ENCODE measurements around the gene MMP24. TPM values are rescaled to one million over a fixed set of nuclear protein-coding genes. Genes with fewer than 3 reads are reported as not detected.

Gene MMP24
- total and polyA plus RNA-seq, 7 experiments from 2014 or later: 0.07 to 0.08 TPM; not detected in 5

DNA sequence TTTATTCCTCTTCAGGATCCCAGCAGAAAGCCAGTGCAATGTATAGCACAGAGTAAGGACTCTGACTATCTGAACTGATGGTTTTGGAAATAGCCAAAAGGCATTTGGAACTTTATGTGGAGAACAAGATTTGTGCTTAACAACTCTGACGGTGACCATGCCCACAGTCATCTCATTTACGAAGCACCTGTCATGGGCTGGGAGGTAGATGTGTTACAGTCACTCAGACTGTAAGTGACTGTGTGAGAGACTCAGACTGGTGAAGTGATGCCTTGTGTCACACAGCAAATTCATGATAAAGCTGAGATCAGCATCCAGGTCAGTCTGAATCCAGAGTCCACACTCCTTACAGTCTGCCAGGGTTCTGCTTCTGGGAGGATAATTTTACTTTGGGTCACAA, 89.6 kb downstream of the MMP24 start:
- Histone ChIP-seq H3K4me1 (ENCODE audit: control insufficient read depth in 2 of 2, insufficient read depth in 2 of 2, low read length in 2 of 2) (peaks cover 0 to 5% of the 10 kb centered on the region in 2 donors), H3K27ac (ENCODE audit: low read depth, low read length) (no peak overlapping the region), H3K36me3 (ENCODE audit: control insufficient read depth in 2 of 3, insufficient read depth in 3 of 3, low read length in 3 of 3) (peaks cover 0 to 5% (median 0%) of the 10 kb centered on the region in 3 experiments), H3K27me3 (ENCODE audit: control insufficient read depth in 2 of 2, insufficient read depth in 2 of 2, low read length in 2 of 2) (no peaks in the 10 kb centered on the region), H3K4me3 (ENCODE audit: low read length) (no peak overlapping the region), H3K9me3 (ENCODE audit: control insufficient read depth in 2 of 3, low read length in 3 of 3) (no peaks in the 10 kb centered on the region)
- Mint-ChIP-seq H3K9me3 (no peaks in the 10 kb centered on the region), H3K27ac (peak overlapping the region in 2 of 9 donors; percentile 19 to 67), H3K27me3 (no peaks in the 10 kb centered on the region), H3K36me3 (peaks cover 0 to 18% (median 15%) of the 10 kb centered on the region in 5 donors), H3K4me1 (peaks cover 9 to 60% (median 13%) of the 10 kb centered on the region in 7 donors), H3K4me3 (no peak overlapping the region)
- ATAC-seq (no peak), DNase-seq (no peak)
- intact Hi-C loops (cut with micrococcal nuclease): no loop called here
- ChIA-PET POLR2A (interaction anchor here (0.7 kb wide), 1 partner anchor 26 kb away, joined by 3 read pairs; no protein-coding TSS in a partner anchor), CTCF (no interaction called here)

DNA sequence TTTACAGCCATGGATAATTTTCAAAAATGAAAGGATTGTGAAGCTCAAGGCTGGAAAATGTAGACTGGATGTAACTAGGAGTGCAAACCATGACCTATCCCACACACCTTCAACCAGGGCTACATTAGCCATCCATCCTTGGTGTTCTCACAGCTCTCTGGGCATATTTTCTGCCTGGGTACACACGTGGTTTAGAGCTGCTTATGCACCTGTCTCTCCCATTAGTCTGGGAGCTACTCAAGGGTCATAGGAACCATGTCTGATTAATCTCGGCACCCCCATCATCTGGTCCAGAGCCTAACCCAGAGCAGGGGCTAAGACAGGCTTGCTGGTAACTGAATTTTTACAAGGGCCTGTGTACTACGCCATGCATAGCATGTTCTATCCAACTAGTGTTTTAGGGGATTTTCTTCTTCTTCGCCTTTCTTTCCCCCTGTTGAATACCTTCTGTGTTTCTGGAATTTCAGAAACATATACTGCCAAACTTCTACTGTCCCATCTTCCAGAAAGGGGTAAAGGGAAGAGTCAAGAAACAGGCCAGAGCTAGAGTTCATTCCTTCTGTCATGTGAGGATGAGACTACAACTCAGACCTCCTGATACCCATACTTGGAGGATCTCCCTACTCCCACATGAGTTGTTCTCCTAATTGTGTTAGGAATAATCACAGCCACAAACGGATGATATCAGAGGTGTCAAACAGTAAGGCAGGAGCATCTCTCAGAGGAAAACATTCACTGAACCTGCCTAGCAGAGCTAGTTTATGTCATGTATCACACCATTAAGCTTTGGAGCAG, 91.1 kb downstream of the MMP24 start:
- CTCF ChIA-PET: interaction anchor here (0.8 to 1.8 kb wide), 2 partner anchors 10 to 14 kb away, joined by 3 to 7 read pairs; no protein-coding TSS in a partner anchor
- no peak for ATAC-seq
- POLR2A ChIA-PET: no interaction called here
- Mint-ChIP-seq H3K4me3 (peak overlapping the region in 1 of 10 donors; percentile 12), H3K4me1 (peaks cover 8 to 46% (median 13%) of the 10 kb centered on the region in 7 donors), H3K9me3 (no peaks in the 10 kb centered on the region), H3K36me3 (peaks cover 0 to 15% (median 8%) of the 10 kb centered on the region in 5 donors), H3K27me3 (no peaks in the 10 kb centered on the region), H3K27ac (peak overlapping the region in 5 of 9 donors; percentile 7 to 82 (median 34))
- H3K36me3 ChIP-seq (ENCODE audit: control insufficient read depth in 2 of 3, insufficient read depth in 3 of 3, low read length in 3 of 3): peaks cover 0 to 5% (median 0%) of the 10 kb centered on the region in 3 experiments
- H3K4me1 ChIP-seq (ENCODE audit: control insufficient read depth in 2 of 2, insufficient read depth in 2 of 2, low read length in 2 of 2): peaks cover 0 to 5% of the 10 kb centered on the region in 2 donors
- H3K9me3 ChIP-seq (ENCODE audit: control insufficient read depth in 2 of 3, low read length in 3 of 3): no peaks in the 10 kb centered on the region
- intact Hi-C loops (cut with micrococcal nuclease): no loop called here
- H3K4me3 ChIP-seq (ENCODE audit: low read length): no peak overlapping the region
- H3K27me3 ChIP-seq (ENCODE audit: control insufficient read depth in 2 of 2, insufficient read depth in 2 of 2, low read length in 2 of 2): no peaks in the 10 kb centered on the region
- DNase-seq: no peak
- no peak overlapping the region for H3K27ac ChIP-seq (ENCODE audit: low read depth, low read length)

DNA sequence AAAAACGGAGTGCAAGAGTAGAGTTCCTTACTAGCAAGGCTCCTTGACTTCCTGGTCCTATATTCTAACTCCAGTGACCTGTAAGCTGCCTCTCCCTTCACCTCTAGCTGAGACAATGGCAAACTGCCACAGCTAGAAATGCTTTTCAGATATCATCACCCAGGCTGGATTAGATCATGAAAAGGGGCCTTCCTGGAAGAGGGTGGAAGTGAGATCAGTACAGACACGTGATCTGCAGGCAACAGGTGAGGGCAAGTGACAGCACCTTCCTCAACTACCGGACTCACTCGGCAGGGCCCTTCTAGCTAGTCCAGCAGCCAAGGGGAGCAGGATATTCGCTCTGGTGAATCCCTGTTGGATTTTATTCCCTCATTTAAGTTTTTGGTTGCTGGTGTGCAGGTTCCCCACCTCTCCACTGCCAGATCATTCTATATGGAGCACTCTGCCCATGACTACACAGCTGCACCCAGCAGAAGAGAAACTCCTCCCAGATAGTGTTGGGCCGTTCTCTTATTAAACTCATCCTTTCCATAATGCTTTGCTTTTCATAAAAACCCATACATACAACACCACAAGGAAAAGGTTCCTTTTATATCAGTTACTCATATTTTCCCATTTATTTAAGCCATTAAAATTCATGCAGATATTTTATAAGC, 92.1 kb downstream of the MMP24 start:
- ATAC-seq (no peak), DNase-seq (no peak)
- Histone ChIP-seq H3K36me3 (ENCODE audit: control insufficient read depth in 2 of 3, insufficient read depth in 3 of 3, low read length in 3 of 3) (peaks cover 0 to 5% (median 0%) of the 10 kb centered on the region in 3 experiments), H3K27me3 (ENCODE audit: control insufficient read depth in 2 of 2, insufficient read depth in 2 of 2, low read length in 2 of 2) (no peaks in the 10 kb centered on the region), H3K9me3 (ENCODE audit: control insufficient read depth in 2 of 3, low read length in 3 of 3) (no peaks in the 10 kb centered on the region), H3K4me1 (ENCODE audit: control insufficient read depth in 2 of 2, insufficient read depth in 2 of 2, low read length in 2 of 2) (peaks cover 0 to 5% of the 10 kb centered on the region in 2 donors), H3K27ac (ENCODE audit: low read depth, low read length) (no peak overlapping the region), H3K4me3 (ENCODE audit: low read length) (no peak overlapping the region)
- no peaks in the 10 kb centered on the region for H3K9me3 Mint-ChIP-seq
- POLR2A ChIA-PET: interaction anchor here (0.6 kb wide), 1 partner anchor 1953 kb away, joined by 3 read pairs; no protein-coding TSS in a partner anchor
- CTCF ChIA-PET: interaction anchor here (1.8 kb wide), 1 partner anchor 15 kb away, joined by 7 read pairs; no protein-coding TSS in a partner anchor
- H3K4me1 Mint-ChIP-seq: peaks cover 6 to 46% (median 13%) of the 10 kb centered on the region in 7 donors
- H3K27ac Mint-ChIP-seq: peak overlapping the region in 1 of 9 donors; percentile 58
- H3K4me3 Mint-ChIP-seq: no peak overlapping the region
- intact Hi-C loops (cut with micrococcal nuclease): no loop called here
- H3K36me3 Mint-ChIP-seq: peaks cover 0 to 13% (median 8%) of the 10 kb centered on the region in 5 donors
- H3K27me3 Mint-ChIP-seq: no peaks in the 10 kb centered on the region

DNA sequence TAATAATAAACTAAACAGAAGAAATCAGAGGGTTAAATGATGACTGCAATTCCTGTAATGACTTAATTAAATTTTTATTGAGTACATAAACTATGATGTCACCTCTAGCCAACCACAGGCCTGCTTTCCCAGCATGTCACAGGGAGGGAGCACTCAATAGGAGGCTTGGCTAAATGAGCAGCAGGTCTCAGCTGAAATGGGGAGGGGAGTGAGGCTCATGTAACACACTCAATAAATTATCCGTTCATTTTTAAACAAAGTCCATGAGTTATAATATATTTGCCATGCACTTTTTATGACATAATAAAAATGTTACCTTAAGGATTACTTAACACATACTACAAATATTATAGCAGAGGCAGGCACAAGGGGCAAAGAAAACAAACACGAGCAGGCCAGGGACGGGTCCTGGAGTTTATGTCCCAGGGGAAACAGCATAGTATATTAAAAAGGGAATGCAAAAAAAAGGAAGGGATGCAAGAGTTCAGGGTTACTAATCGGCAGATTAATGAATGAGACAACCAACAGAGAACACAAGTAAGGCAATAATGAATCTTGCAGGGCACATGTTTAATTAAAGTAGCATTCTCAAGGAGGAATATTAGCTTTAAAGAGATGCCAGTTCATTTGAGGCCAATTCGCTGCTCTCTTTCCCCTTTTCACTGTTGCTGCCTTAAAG, 92.8 kb downstream of the MMP24 start:
- Histone ChIP-seq H3K4me3 (ENCODE audit: low read length) (no peak overlapping the region), H3K36me3 (ENCODE audit: control insufficient read depth in 2 of 3, insufficient read depth in 3 of 3, low read length in 3 of 3) (peaks cover 0 to 2% (median 0%) of the 10 kb centered on the region in 3 experiments), H3K27ac (ENCODE audit: low read depth, low read length) (no peak overlapping the region), H3K4me1 (ENCODE audit: control insufficient read depth in 2 of 2, insufficient read depth in 2 of 2, low read length in 2 of 2) (peaks cover 0 to 5% of the 10 kb centered on the region in 2 donors), H3K27me3 (ENCODE audit: control insufficient read depth in 2 of 2, insufficient read depth in 2 of 2, low read length in 2 of 2) (no peaks in the 10 kb centered on the region), H3K9me3 (ENCODE audit: control insufficient read depth in 2 of 3, low read length in 3 of 3) (no peaks in the 10 kb centered on the region)
- Mint-ChIP-seq H3K9me3 (no peaks in the 10 kb centered on the region), H3K4me1 (peaks cover 6 to 42% (median 13%) of the 10 kb centered on the region in 7 donors), H3K27ac (peak overlapping the region in 2 of 9 donors; percentile 40 to 58), H3K4me3 (no peak overlapping the region), H3K27me3 (no peaks in the 10 kb centered on the region), H3K36me3 (peaks cover 0 to 9% (median 8%) of the 10 kb centered on the region in 5 donors)
- no peak for ATAC-seq
- POLR2A ChIA-PET: no interaction called here
- DNase-seq: no peak
- CTCF ChIA-PET: interaction anchor here (0.8 to 1.8 kb wide), 2 partner anchors 16 to 40 kb away, joined by 4 to 7 read pairs; no protein-coding TSS in a partner anchor
- intact Hi-C loops (cut with micrococcal nuclease): no loop called here

DNA sequence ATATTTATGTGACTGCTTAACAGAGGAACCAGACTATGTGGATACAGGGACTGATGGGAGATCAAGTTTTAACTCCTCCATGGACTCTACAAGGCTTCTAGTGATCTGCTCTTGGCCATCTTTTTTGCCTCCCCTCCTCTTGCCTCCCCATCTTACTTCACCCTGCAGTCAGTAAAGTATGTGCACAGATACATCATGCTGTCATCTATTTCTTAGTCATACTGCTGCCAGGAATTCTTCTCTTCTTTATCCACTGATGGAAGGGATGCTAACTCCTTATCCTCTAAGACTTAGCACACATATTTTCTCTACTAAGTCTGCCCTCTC, 93.3 kb downstream of the MMP24 start:
- Mint-ChIP-seq H3K27ac (peak overlapping the region in 3 of 9 donors; percentile 4 to 58 (median 40)), H3K36me3 (peaks cover 0 to 8% (median 6%) of the 10 kb centered on the region in 5 donors), H3K9me3 (no peaks in the 10 kb centered on the region), H3K4me3 (no peak overlapping the region), H3K4me1 (peaks cover 6 to 37% (median 13%) of the 10 kb centered on the region in 7 donors), H3K27me3 (no peaks in the 10 kb centered on the region)
- ATAC-seq: no peak
- Histone ChIP-seq H3K4me1 (ENCODE audit: control insufficient read depth in 2 of 2, insufficient read depth in 2 of 2, low read length in 2 of 2) (peaks cover 0 to 5% of the 10 kb centered on the region in 2 donors), H3K27ac (ENCODE audit: low read depth, low read length) (no peak overlapping the region), H3K36me3 (ENCODE audit: control insufficient read depth in 2 of 3, insufficient read depth in 3 of 3, low read length in 3 of 3) (no peaks in the 10 kb centered on the region), H3K4me3 (ENCODE audit: low read length) (no peak overlapping the region), H3K9me3 (ENCODE audit: control insufficient read depth in 2 of 3, low read length in 3 of 3) (no peaks in the 10 kb centered on the region), H3K27me3 (ENCODE audit: control insufficient read depth in 2 of 2, insufficient read depth in 2 of 2, low read length in 2 of 2) (no peaks in the 10 kb centered on the region)
- ChIA-PET CTCF (interaction anchor here (0.6 to 1.3 kb wide), 4 partner anchors 10 to 40 kb away, joined by 3 to 4 read pairs (median 4); no protein-coding TSS in a partner anchor), POLR2A (no interaction called here)
- no peak for DNase-seq
- intact Hi-C loops (cut with micrococcal nuclease): no loop called here

DNA sequence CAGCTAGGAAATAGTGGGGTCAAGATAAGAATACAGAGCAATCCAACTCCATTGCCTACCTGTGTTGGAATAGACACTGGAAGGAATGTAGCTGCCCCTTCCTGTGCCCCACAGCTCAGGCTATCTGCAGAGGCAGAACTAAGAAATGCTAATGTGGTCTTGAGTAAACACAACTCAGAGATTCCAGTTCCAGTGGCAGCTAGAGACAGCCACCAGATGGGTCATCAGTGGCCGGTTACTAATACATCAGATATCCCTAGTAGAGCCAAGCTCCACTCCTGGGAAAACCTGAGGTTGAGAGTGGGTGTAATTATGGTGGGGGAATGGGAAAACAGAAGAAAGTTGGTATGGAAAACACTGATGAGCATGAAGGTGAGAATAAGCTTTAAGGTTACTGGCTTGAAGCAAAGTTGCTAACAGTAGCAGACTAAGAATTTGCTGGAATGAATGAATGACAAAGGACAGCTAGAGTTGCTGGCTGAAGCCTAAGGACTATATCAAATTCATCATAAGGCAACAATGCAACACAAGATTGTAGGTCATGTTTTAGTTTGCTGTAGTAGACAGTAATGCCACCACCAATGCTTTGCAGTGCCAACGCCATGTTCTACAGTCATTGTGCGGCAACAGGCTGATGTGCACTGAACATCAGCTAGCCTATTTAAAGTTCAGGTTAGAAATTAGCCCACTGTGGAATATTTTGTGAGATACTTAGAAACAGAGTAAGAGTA, 94.1 kb downstream of the MMP24 start:
- no peaks in the 10 kb centered on the region for H3K27me3 Mint-ChIP-seq
- no peaks in the 10 kb centered on the region for H3K4me1 ChIP-seq (ENCODE audit: control insufficient read depth in 2 of 2, insufficient read depth in 2 of 2, low read length in 2 of 2)
- H3K27me3 ChIP-seq (ENCODE audit: control insufficient read depth in 2 of 2, insufficient read depth in 2 of 2, low read length in 2 of 2): no peaks in the 10 kb centered on the region
- H3K9me3 Mint-ChIP-seq: no peaks in the 10 kb centered on the region
- no peak overlapping the region for H3K4me3 ChIP-seq (ENCODE audit: low read length)
- no peak for DNase-seq
- H3K4me3 Mint-ChIP-seq: no peak overlapping the region
- ATAC-seq: no peak
- intact Hi-C loops (cut with micrococcal nuclease): no loop called here
- H3K27ac ChIP-seq (ENCODE audit: low read depth, low read length): no peak overlapping the region
- H3K36me3 Mint-ChIP-seq: peaks cover 2 to 11% (median 6%) of the 10 kb centered on the region in 5 donors
- H3K9me3 ChIP-seq (ENCODE audit: control insufficient read depth in 2 of 3, low read length in 3 of 3): no peaks in the 10 kb centered on the region
- ChIA-PET CTCF (interaction anchor here (0.6 to 1.3 kb wide), 3 partner anchors 9 to 16 kb away, joined by 3 to 4 read pairs (median 3); no protein-coding TSS in a partner anchor), POLR2A (no interaction called here)
- H3K4me1 Mint-ChIP-seq: peaks cover 0 to 30% (median 6%) of the 10 kb centered on the region in 7 donors
- no peaks in the 10 kb centered on the region for H3K36me3 ChIP-seq (ENCODE audit: control insufficient read depth in 2 of 3, insufficient read depth in 3 of 3, low read length in 3 of 3)
- H3K27ac Mint-ChIP-seq: peak overlapping the region in 2 of 9 donors; percentile 12 to 47
